ENCODE measurements around the gene HLA-DQA1. TPM values are rescaled to one million over a fixed set of nuclear protein-coding genes. Genes with fewer than 3 reads are reported as not detected.
A peak's percentile ranks its signal among the peaks of the same experiment; 100 is the strongest.

The HLA-DQA1 gene
- total RNA-seq, 1 experiment from 2014 or later: 12.9 TPM

DNA sequence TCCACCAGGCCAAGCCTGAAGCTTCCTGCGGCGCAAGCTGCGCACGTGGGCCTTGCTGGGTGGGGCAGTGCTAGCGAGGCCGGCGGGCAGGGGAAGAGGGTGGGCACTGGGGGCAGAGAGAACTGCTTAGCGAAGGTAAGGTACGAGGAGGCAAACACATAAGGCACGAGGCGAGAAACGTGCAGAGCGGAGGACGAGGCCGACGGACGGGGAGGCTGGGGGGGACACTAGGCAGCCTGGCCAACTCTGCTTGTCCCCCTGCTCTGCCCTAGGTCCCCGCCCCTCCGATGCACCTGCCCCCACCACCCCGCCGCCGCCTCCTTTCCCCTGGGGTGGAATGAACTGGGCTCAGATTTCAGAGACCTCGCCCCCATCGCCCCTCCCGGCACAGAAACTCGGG is 27.1 kb downstream of the HLA-DQA1 start:
- CTCF ChIA-PET: no interaction called here
- DNase-seq: peak; percentile 28
- no peaks in the 10 kb centered on the region for H3K27me3 Mint-ChIP-seq (ENCODE audit: unreplicated experiment)
- peak overlapping the region; percentile 55 for H3K27ac Mint-ChIP-seq (ENCODE audit: unreplicated experiment)
- BruUV-seq (replicated peaks): no TSS peak
- peaks cover 60% of the 10 kb centered on the region for H3K36me3 Mint-ChIP-seq (ENCODE audit: insufficient read depth, unreplicated experiment)
- H3K4me1 Mint-ChIP-seq (ENCODE audit: low read depth, unreplicated experiment): peaks cover 54% of the 10 kb centered on the region
- no peak for TF ChIP-seq CTCF (IDR thresholded peaks at IDR 0.05; ENCODE audit: unreplicated experiment)
- intact Hi-C loops (cut with micrococcal nuclease; ENCODE audit: unreplicated experiment): no loop called here
- H3K4me3 Mint-ChIP-seq (ENCODE audit: low read depth, unreplicated experiment): peak overlapping the region; percentile 79
- H3K9me3 Mint-ChIP-seq (ENCODE audit: low read depth, unreplicated experiment): no peaks in the 10 kb centered on the region

DNA sequence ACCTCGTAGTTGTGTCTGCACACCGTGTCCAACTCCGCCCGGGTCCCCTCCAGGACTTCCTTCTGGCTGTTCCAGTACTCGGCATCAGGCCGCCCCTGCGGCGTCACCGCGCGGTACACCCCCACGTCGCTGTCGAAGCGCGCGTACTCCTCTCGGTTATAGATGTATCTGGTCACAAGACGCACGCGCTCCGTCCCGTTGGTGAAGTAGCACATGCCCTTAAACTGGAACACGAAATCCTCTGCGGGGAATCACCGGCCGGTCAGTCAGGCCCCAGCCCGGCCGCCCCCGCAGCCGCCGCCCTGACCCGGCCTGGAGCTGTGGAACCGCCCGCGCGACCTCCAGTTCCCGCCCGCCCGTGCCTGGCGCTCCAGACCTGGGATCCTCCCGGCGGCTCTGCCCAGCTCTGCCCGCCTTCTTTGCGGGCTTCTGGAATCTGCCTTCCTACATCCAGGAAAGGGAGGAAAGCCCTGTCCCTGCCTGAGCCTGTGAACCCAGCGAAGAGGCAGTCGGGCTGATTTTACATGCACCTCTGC is 27.7 kb downstream of the HLA-DQA1 start:
- H3K36me3 Mint-ChIP-seq (ENCODE audit: insufficient read depth, unreplicated experiment): peaks cover 56% of the 10 kb centered on the region
- H3K27me3 Mint-ChIP-seq (ENCODE audit: unreplicated experiment): no peaks in the 10 kb centered on the region
- no peaks in the 10 kb centered on the region for H3K9me3 Mint-ChIP-seq (ENCODE audit: low read depth, unreplicated experiment)
- peak overlapping the region; percentile 55 for H3K27ac Mint-ChIP-seq (ENCODE audit: unreplicated experiment)
- TF ChIP-seq CTCF (IDR thresholded peaks at IDR 0.05; ENCODE audit: unreplicated experiment): no peak
- peaks cover 54% of the 10 kb centered on the region for H3K4me1 Mint-ChIP-seq (ENCODE audit: low read depth, unreplicated experiment)
- DNase-seq: peak; percentile 79
- intact Hi-C loops (cut with micrococcal nuclease; ENCODE audit: unreplicated experiment): no loop called here
- BruUV-seq (replicated peaks): no TSS peak
- CTCF ChIA-PET: no interaction called here
- peak overlapping the region; percentile 79 for H3K4me3 Mint-ChIP-seq (ENCODE audit: low read depth, unreplicated experiment)

GRCh38 chr6:32665661-32666060 is 28.5 kb downstream of the HLA-DQA1 start:
- CTCF ChIA-PET: no interaction called here
- peaks cover 2% of the 10 kb centered on the region for H3K9me3 Mint-ChIP-seq (ENCODE audit: low read depth, unreplicated experiment)
- H3K36me3 Mint-ChIP-seq (ENCODE audit: insufficient read depth, unreplicated experiment): peaks cover 49% of the 10 kb centered on the region
- H3K4me1 Mint-ChIP-seq (ENCODE audit: low read depth, unreplicated experiment): peaks cover 54% of the 10 kb centered on the region
- H3K27me3 Mint-ChIP-seq (ENCODE audit: unreplicated experiment): no peaks in the 10 kb centered on the region
- TF ChIP-seq CTCF (IDR thresholded peaks at IDR 0.05; ENCODE audit: unreplicated experiment): no peak
- peak overlapping the region; percentile 55 for H3K27ac Mint-ChIP-seq (ENCODE audit: unreplicated experiment)
- intact Hi-C loops (cut with micrococcal nuclease; ENCODE audit: unreplicated experiment): no loop called here
- DNase-seq: no peak
- peak overlapping the region; percentile 79 for H3K4me3 Mint-ChIP-seq (ENCODE audit: low read depth, unreplicated experiment)
- no TSS peak for BruUV-seq (replicated peaks)

GRCh38 chr6:32666420-32667300 is 29.5 kb downstream of the HLA-DQA1 start, which contains the start of gene HLA-DQB1:
Gene HLA-DQB1, minus strand, starts transcription at chr6:32666657. Its CDS starts 50 bp downstream, at chr6:32666607.
- TF ChIP-seq CTCF (IDR thresholded peaks at IDR 0.05; ENCODE audit: unreplicated experiment): no peak
- CTCF ChIA-PET: interaction anchor here (0.7 to 0.9 kb wide), 3 partner anchors 25 to 228 kb away, joined by 3 read pairs; no protein-coding TSS in a partner anchor
- intact Hi-C loops (cut with micrococcal nuclease; ENCODE audit: unreplicated experiment): no loop called here
- Mint-ChIP-seq H3K4me1 (ENCODE audit: low read depth, unreplicated experiment) (peaks cover 54% of the 10 kb centered on the region), H3K27me3 (ENCODE audit: unreplicated experiment) (no peaks in the 10 kb centered on the region), H3K4me3 (ENCODE audit: low read depth, unreplicated experiment) (peak within 1 kb of the TSS; percentile 79), H3K9me3 (ENCODE audit: low read depth, unreplicated experiment) (peaks cover 2% of the 10 kb centered on the region), H3K27ac (ENCODE audit: unreplicated experiment) (peak within 1 kb of the TSS; percentile 55), H3K36me3 (ENCODE audit: insufficient read depth, unreplicated experiment) (peaks cover 42% of the 10 kb centered on the region)
- BruUV-seq (replicated peaks): TSS peak; percentile 88
- peak; percentile 85 for DNase-seq
